ENCODE measurements around the gene TSPAN12. TPM values are rescaled to one million over a fixed set of nuclear protein-coding genes. Genes with fewer than 3 reads are reported as not detected.

Gene TSPAN12
- total and polyA plus RNA-seq, 2 of the 4 experiments (the other 2 are of a cell fraction), result 0.36 to 0.72 TPM

- no peak overlapping the region for H2AK5ac ChIP-seq (ENCODE audit: low read depth, low read length)
- H2AFZ ChIP-seq (replicated peaks; ENCODE audit: low read length, poor library complexity), result no peak overlapping the region
- H3K79me1 ChIP-seq (ENCODE audit: low read depth in 1 of 2, low read length in 2 of 2), result no peaks in the 10 kb centered on the region
- POLR2A ChIA-PET (ENCODE audit: unreplicated experiment), result no interaction called here
- no peak overlapping the region for H2BK120ac ChIP-seq (ENCODE audit: low read depth, low read length)
- H4K8ac ChIP-seq (ENCODE audit: low read depth in 2 of 2, low read length in 2 of 2), result no peak overlapping the region
- no peak overlapping the region for H2BK15ac ChIP-seq (ENCODE audit: low read depth, low read length)
- H4K91ac ChIP-seq (ENCODE audit: insufficient read depth, low read depth, low read length), result no peak overlapping the region
- intact Hi-C loops (cut with micrococcal nuclease) (no loop called here), in situ Hi-C loops (cut with MboI; ENCODE audit: low sequenced_read_pairs) (no loop called here), dilution Hi-C loops (cut with HindIII; ENCODE audit: low sequenced_read_pairs, unreplicated experiment) (no loop called here)
- peaks cover 9% of the 10 kb centered on the region for H3K36me3 ChIP-seq (ENCODE audit: control insufficient read depth, insufficient read depth, low read length)
- H3K4me3 ChIP-seq (ENCODE audit: insufficient read depth, low read depth, low read length), result no peak overlapping the region
- no peak overlapping the region for H3K56ac ChIP-seq (ENCODE audit: extremely low read depth, insufficient read depth, low read length)
- H3K9ac ChIP-seq (ENCODE audit: low read depth, low read length), result no peak overlapping the region
- no peaks in the 10 kb centered on the region for H3K9me3 ChIP-seq (ENCODE audit: control insufficient read depth, insufficient read depth, low read length)
- no peak overlapping the region for H3K4me2 ChIP-seq (ENCODE audit: low read depth, low read length)
- H3K18ac ChIP-seq (ENCODE audit: low read depth, low read length), result no peak overlapping the region
- H2BK20ac ChIP-seq (ENCODE audit: low read depth, low read length), result no peak overlapping the region
- TF ChIP-seq USF2 (IDR thresholded peaks at IDR 0.05; ENCODE audit: low read depth, low read length), result no peak
- TF ChIP-seq NFE2L2 (IDR thresholded peaks at IDR 0.05; ENCODE audit: low read depth, low read length), result no peak
- no peak for TF ChIP-seq FOS (IDR thresholded peaks at IDR 0.05; ENCODE audit: low read depth, low read length)
- no peak for TF ChIP-seq ELK1 (IDR thresholded peaks at IDR 0.05; ENCODE audit: borderline replicate concordance, low read depth, low read length)
- TF ChIP-seq CHD1 (IDR thresholded peaks at IDR 0.05; ENCODE audit: low read depth, low read length), result no peak
- TF ChIP-seq RAD21 (IDR thresholded peaks at IDR 0.05; ENCODE audit: low read length), result no peak
- TF ChIP-seq SMC3 (IDR thresholded peaks at IDR 0.05; ENCODE audit: low read depth, low read length), result no peak
- no peak for TF ChIP-seq MAFK (IDR thresholded peaks at IDR 0.05; ENCODE audit: low read depth, low read length)
- TF ChIP-seq POLR2A (IDR thresholded peaks at IDR 0.05; ENCODE audit: low read depth, low read length), result no peak
- TF ChIP-seq MAZ (IDR thresholded peaks at IDR 0.05; ENCODE audit: borderline replicate concordance, low read depth, low read length), result no peak
- TF ChIP-seq RFX5 (IDR thresholded peaks at IDR 0.05; ENCODE audit: low read depth, low read length), result no peak
- no peak for TF ChIP-seq MXI1 (IDR thresholded peaks at IDR 0.05; ENCODE audit: borderline replicate concordance, low read depth, low read length)
- TF ChIP-seq BHLHE40 (IDR thresholded peaks at IDR 0.05; ENCODE audit: low read depth, low read length), result no peak
- TF ChIP-seq CEBPB (IDR thresholded peaks at IDR 0.05; ENCODE audit: low read depth, low read length), result no peak
- no peaks in the 10 kb centered on the region for H3K27me3 ChIP-seq (ENCODE audit: control insufficient read depth, insufficient read depth, low read length)
- CTCF ChIA-PET, result interaction anchor here (1.0 kb wide), 1 partner anchor 37 kb away, joined by 4 read pairs; no protein-coding TSS in a partner anchor
- DNase-seq (no peak), ATAC-seq (ENCODE audit: low read depth) (no peak)
- no peak overlapping the region for H3K14ac ChIP-seq (replicated peaks; ENCODE audit: low read depth, low read length)
- no peaks in the 10 kb centered on the region for H4K20me1 ChIP-seq (ENCODE audit: insufficient read depth, low read length)
- BruUV-seq (replicated peaks), result no TSS peak
- no peak overlapping the region for H3K4ac ChIP-seq (ENCODE audit: low read depth, low read length)
- H3K23ac ChIP-seq (ENCODE audit: low read depth, low read length), result no peak overlapping the region
- no peaks in the 10 kb centered on the region for H3K9me1 ChIP-seq (ENCODE audit: insufficient read depth, low read length)
- no peaks in the 10 kb centered on the region for H3K4me1 ChIP-seq (ENCODE audit: control insufficient read depth, insufficient read depth, low read length)
- no peak overlapping the region for H3K27ac ChIP-seq (ENCODE audit: insufficient read depth, low read length)
- H4K5ac ChIP-seq (ENCODE audit: low read depth, low read length), result no peak overlapping the region
- no peak overlapping the region for H2AK9ac ChIP-seq (replicated peaks; ENCODE audit: low read depth, low read length, poor library complexity)
- H2BK5ac ChIP-seq (ENCODE audit: low read depth, low read length, poor library complexity, severe bottlenecking), result no peak overlapping the region
These were observed 44.9 kb downstream of the TSPAN12 start for GRCh38 chr7:120813089-120813488.
